Neural cell (in vitro differentiated cells): ENCODE data around the gene PHF21B.

Experiments used
- CTCF ChIP-seq: fragments of 450-650 bp; IDR thresholded peaks from 2 replicates; pipeline ENCODE4 v1.5.1; 2014; ENCODE audit warnings: antibody characterized with exemption, mild to moderate bottlenecking, moderate library complexity; ENCODE audit not compliant: poor library complexity, severe bottlenecking
- EP300 ChIP-seq: fragments of 450-650 bp; conservative IDR thresholded peaks from 2 replicates; pipeline ENCODE4 v1.6.1; 2014; ENCODE audit warnings: antibody characterized with exemption, mild to moderate bottlenecking, moderate library complexity; ENCODE audit not compliant: poor library complexity, severe bottlenecking
- MXI1 ChIP-seq: fragments of 450-650 bp; conservative IDR thresholded peaks from 2 replicates; pipeline ENCODE4 v1.6.1; 2014; ENCODE audit warnings: antibody characterized with exemption, mild to moderate bottlenecking; ENCODE audit not compliant: poor library complexity, severe bottlenecking
- POLR2AphosphoS5 ChIP-seq: IDR thresholded peaks from 2 replicates; pipeline ENCODE4 v1.6.1; 2012
- REST ChIP-seq: IDR thresholded peaks from 2 replicates; pipeline ENCODE4 v1.6.1; 2012; ENCODE audit warnings: borderline replicate concordance
- TAF1 ChIP-seq: IDR thresholded peaks from 2 replicates; pipeline ENCODE4 v1.6.1; 2012; ENCODE audit warnings: low read depth

GRCh38 chr22:45023431-45023830 is 13.6 kb upstream of the PHF21B start:
- TF ChIP-seq MXI1: no peak
- no peak for TF ChIP-seq CTCF
- no peak for TF ChIP-seq EP300
- no peak for TF ChIP-seq POLR2AphosphoS5
- no peak for TF ChIP-seq TAF1
- TF ChIP-seq REST: no peak
